ENCODE results near the gene HOATZ.

The HOATZ gene

GRCh38 chr11:111549869-111550203, 35.3 kb downstream of the HOATZ start:
- H3K9me3 ChIP-seq: no peaks in the 10 kb centered on the region
- no peak overlapping the region for H3K27ac ChIP-seq
- H3K4me3 ChIP-seq: no peak overlapping the region
- TF ChIP-seq CTCF (IDR thresholded peaks at IDR 0.05): no peak
- DNase-seq: no peak
- H3K27me3 ChIP-seq: no peaks in the 10 kb centered on the region
- peaks cover 0 to 53% (median 0%) of the 10 kb centered on the region in 3 donors for H3K36me3 ChIP-seq
- intact Hi-C loops (cut with DNase I; ENCODE audit: low total_unique reads): no loop called here
- peaks cover 0 to under 1% (median 0%) of the 10 kb centered on the region in 4 donors for H3K4me1 ChIP-seq

DNA sequence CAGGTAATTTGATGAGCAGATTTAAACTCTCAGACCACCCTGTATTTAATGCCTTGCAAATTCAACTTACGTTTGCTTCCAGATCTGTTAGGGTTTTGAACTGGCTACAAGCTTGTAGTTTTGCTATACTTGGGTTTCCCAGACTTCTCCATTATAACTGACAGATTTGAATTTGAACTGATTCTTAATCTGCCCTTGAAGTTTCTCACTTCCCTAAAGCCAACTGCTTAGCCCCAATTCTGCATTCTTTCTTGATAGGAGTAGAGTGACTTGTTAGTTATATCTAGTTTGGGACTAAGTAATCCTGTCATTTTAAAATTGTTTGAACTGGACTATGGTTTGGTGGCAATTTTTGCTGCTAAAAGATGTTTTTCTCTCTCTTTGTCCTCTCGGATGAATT, 35.7 kb downstream of the HOATZ start:
- H3K36me3 ChIP-seq: peaks cover 0 to 53% (median 0%) of the 10 kb centered on the region in 3 donors
- intact Hi-C loops (cut with DNase I; ENCODE audit: low total_unique reads): no loop called here
- no peak overlapping the region for H3K4me3 ChIP-seq
- no peak for DNase-seq
- H3K27me3 ChIP-seq: no peaks in the 10 kb centered on the region
- no peak for TF ChIP-seq CTCF (IDR thresholded peaks at IDR 0.05)
- H3K9me3 ChIP-seq: no peaks in the 10 kb centered on the region
- H3K27ac ChIP-seq: no peak overlapping the region
- peaks cover 0 to 5% (median 0%) of the 10 kb centered on the region in 4 donors for H3K4me1 ChIP-seq

- TF ChIP-seq CTCF (IDR thresholded peaks at IDR 0.05): no peak
These were observed 40.0 kb downstream of the HOATZ start for GRCh38 chr11:111554532-111554931.

GRCh38 chr11:111555255-111555654, 40.7 kb downstream of the HOATZ start:
- H3K27me3 ChIP-seq: no peaks in the 10 kb centered on the region
- H3K27ac ChIP-seq: no peak overlapping the region
- intact Hi-C loops (cut with DNase I; ENCODE audit: low total_unique reads): no loop called here
- TF ChIP-seq CTCF (IDR thresholded peaks at IDR 0.05): no peak
- no peaks in the 10 kb centered on the region for H3K9me3 ChIP-seq
- peaks cover 0 to 17% (median 16%) of the 10 kb centered on the region in 3 donors for H3K36me3 ChIP-seq
- DNase-seq: no peak
- H3K4me3 ChIP-seq: no peak overlapping the region
- peaks cover 0 to 21% (median 0%) of the 10 kb centered on the region in 4 donors for H3K4me1 ChIP-seq

More at GRCh38 chr11:111554532-111554931, 40.0 kb downstream of the HOATZ start:
- intact Hi-C loops (cut with DNase I; ENCODE audit: low total_unique reads): no loop called here
- H3K9me3 ChIP-seq: no peaks in the 10 kb centered on the region
- H3K27ac ChIP-seq: no peak overlapping the region
- H3K4me3 ChIP-seq: no peak overlapping the region
- H3K36me3 ChIP-seq: peaks cover 0 to 17% (median 10%) of the 10 kb centered on the region in 3 donors
- no peaks in the 10 kb centered on the region for H3K27me3 ChIP-seq
- DNase-seq: no peak
- peaks cover 0 to 21% (median 0%) of the 10 kb centered on the region in 4 donors for H3K4me1 ChIP-seq

DNA sequence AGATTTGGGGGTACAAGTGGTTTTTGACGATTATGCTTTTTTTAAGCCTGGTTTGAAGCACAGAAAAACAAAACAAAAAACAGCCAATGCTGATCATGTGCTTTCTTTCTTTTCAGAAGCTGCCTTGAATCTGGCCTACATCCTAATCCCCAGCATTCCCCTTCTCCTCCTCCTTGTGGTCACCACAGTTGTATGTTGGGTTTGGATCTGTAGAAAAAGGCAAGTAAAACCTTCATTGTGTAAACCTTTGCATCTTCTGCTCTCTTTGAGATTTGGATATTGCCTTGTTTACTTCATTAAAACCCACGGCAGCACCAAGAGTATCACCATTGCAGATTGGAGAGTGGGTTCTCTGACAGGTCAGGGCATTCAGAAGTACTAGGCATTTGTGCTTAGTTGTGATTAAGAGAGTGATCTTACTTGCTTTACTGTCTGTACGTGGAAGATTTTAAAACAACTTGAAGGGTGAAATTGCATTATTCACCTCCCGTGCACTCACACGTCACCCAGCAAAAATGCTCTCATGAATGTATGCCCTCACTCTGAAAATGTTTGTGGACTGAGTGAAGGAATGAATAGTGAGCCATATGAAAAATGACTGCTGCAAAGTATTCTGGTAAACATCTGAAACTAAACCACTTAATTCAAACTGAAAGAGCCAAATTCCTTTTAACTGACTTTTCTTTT, 43.0 kb downstream of the HOATZ start:
- intact Hi-C loops (cut with DNase I; ENCODE audit: low total_unique reads): no loop called here
- no peak overlapping the region for H3K4me3 ChIP-seq
- TF ChIP-seq CTCF (IDR thresholded peaks at IDR 0.05): no peak

More for the DNA sequence above, 43.0 kb downstream of the HOATZ start:
- no peaks in the 10 kb centered on the region for H3K9me3 ChIP-seq
- H3K27ac ChIP-seq: peak overlapping the region; percentile 2 to 52
- H3K27me3 ChIP-seq: no peaks in the 10 kb centered on the region
- no peak for DNase-seq
- H3K4me1 ChIP-seq: peaks cover 0 to 21% (median 0%) of the 10 kb centered on the region in 4 donors
- peaks cover 0 to 26% (median 24%) of the 10 kb centered on the region in 3 donors for H3K36me3 ChIP-seq
